B cell (primary cell): ENCODE data around the gene SUGP2. TPM values are rescaled to one million over a fixed set of nuclear protein-coding genes. Genes with fewer than 3 reads are reported as not detected.

Experiments
- ATAC-seq: fragments of 200-7000 bp; cut with Tn5 transposase; one replicate; pipeline ENCODE4 v1.10.0; 2021; ENCODE audit warnings: low read depth, mild to moderate bottlenecking, moderate number of reproducible peaks, moderate library complexity
- CTCF ChIA-PET: fragments of 350-600 bp; sonication (Branson Sonifier 250); formaldehyde crosslinking; loops from one replicate; lab custom pipeline; 2021; ENCODE audit warnings: antibody characterized with exemption, inconsistent platforms; lab: Charles Lee
- POLR2A ChIA-PET: fragments of 350-600 bp; sonication (Branson Sonifier 250); formaldehyde crosslinking; loops from one replicate; lab custom pipeline; 2021; ENCODE audit warnings: antibody characterized with exemption; lab: Charles Lee
- DNase-seq: peaks from one replicate; pipeline ENCODE4 v3.0.0; 2013
- H2AFZ ChIP-seq: 2 replicates; pipeline ENCODE4 v1.6.1; 2012; ENCODE audit warnings: mild to moderate bottlenecking, low read depth, low read length; ENCODE audit not compliant: insufficient read depth, poor library complexity, severe bottlenecking
- H3K27ac ChIP-seq, 2 donors: 1 replicate in 1 of 2; 2 replicates in 1 of 2; pipeline ENCODE4 v1.5.1; 2012 to 2013; ENCODE audit warnings: low read length in 2 of 2, mild to moderate bottlenecking in 2 of 2, moderate library complexity in 1 of 2
- H3K27me3 ChIP-seq, 4 experiments: fragments of 200-600 bp in 1 of 4; sonication (generic) in 1 of 4; replicated peaks in 1 of 4; 1 replicate in 2 of 4; 2 replicates in 2 of 4; pipeline versions ENCODE4 v1.6.1 to v1.7.0; 2013 to 2016; ENCODE audit warnings: low read length in 3 of 4, mild to moderate bottlenecking in 2 of 4, mixed read lengths in 1 of 4, moderate library complexity in 1 of 4; ENCODE audit not compliant: insufficient read depth in 4 of 4, control insufficient read depth in 3 of 4; ENCODE audit errors: control extremely low read depth in 1 of 4
- H3K36me3 ChIP-seq, 2 experiments: replicated peaks in 1 of 2; 1 replicate in 1 of 2; 2 replicates in 1 of 2; pipeline versions ENCODE4 v1.6.1 to v1.7.1; 2013; ENCODE audit warnings: low read length in 1 of 2; ENCODE audit not compliant: insufficient read depth in 2 of 2, control insufficient read depth in 1 of 2; ENCODE audit errors: control extremely low read depth in 1 of 2, extremely low read depth in 1 of 2
- H3K4me1 ChIP-seq, 2 donors: fragments of 200-600 bp in 1 of 2; sonication (generic) in 1 of 2; 1 replicate in 1 of 2; 2 replicates in 1 of 2; pipeline versions ENCODE4 v1.5.1 to v1.6.1; 2013 to 2017; ENCODE audit warnings: low read length in 2 of 2; ENCODE audit not compliant: control insufficient read depth in 2 of 2, insufficient read depth in 2 of 2
- H3K4me2 ChIP-seq: replicated peaks from 2 replicates; pipeline ENCODE3; 2012; ENCODE audit warnings: mild to moderate bottlenecking, low read depth, low read length; ENCODE audit not compliant: poor library complexity, severe bottlenecking
- H3K4me3 ChIP-seq, 5 experiments: fragments of 200-600 bp in 1 of 5; sonication (generic) in 1 of 5; 1 replicate in 3 of 5; 2 replicates in 2 of 5; pipeline versions ENCODE4 v1.5.1 to v1.7.0; 2011 to 2016; ENCODE audit warnings: low read length in 4 of 5, mild to moderate bottlenecking in 4 of 5, low read depth in 2 of 5, control low read depth in 1 of 5, moderate library complexity in 1 of 5; ENCODE audit not compliant: insufficient read depth in 1 of 5; ENCODE audit errors: control extremely low read depth in 1 of 5, extremely low read depth in 1 of 5
- H3K79me2 ChIP-seq: fragments of 200-600 bp; sonication (generic); one replicate; pipeline ENCODE4 v1.6.0; 2016; ENCODE audit warnings: low read length; ENCODE audit not compliant: control insufficient read depth, insufficient read depth
- H3K9ac ChIP-seq: fragments of 200-600 bp; sonication (generic); 2 replicates; pipeline ENCODE4 v1.6.1; 2017; ENCODE audit warnings: mild to moderate bottlenecking, low read length, moderate library complexity
- H3K9me3 ChIP-seq, 3 donors: one replicate each; pipeline versions ENCODE4 v1.6.1 to v1.7.1; 2013; ENCODE audit warnings: low read length in 2 of 3; ENCODE audit not compliant: control insufficient read depth in 2 of 3, insufficient read depth in 1 of 3; ENCODE audit errors: control extremely low read depth in 1 of 3
- H4K20me1 ChIP-seq: 2 replicates; pipeline ENCODE4 v1.6.0; 2012; ENCODE audit warnings: mild to moderate bottlenecking, low read length; ENCODE audit not compliant: insufficient read depth, control insufficient read depth, poor library complexity, severe bottlenecking
- H3K27ac Mint-ChIP-seq: one replicate; pipeline ENCODE4 v1.8.0; 2021; ENCODE audit warnings: mixed read lengths
- H3K27me3 Mint-ChIP-seq: one replicate; pipeline ENCODE4 v1.8.0; 2021; ENCODE audit warnings: mixed read lengths
- H3K4me1 Mint-ChIP-seq: one replicate; pipeline ENCODE4 v1.8.0; 2021; ENCODE audit warnings: mixed read lengths
- H3K4me3 Mint-ChIP-seq: one replicate; pipeline ENCODE4 v1.8.0; 2021; ENCODE audit warnings: mixed read lengths
- H3K9me3 Mint-ChIP-seq: one replicate; pipeline ENCODE4 v1.8.0; 2022; ENCODE audit warnings: mixed read lengths; ENCODE audit not compliant: insufficient read depth
- CTCF ChIP-seq: fragments of 200-600 bp; IDR thresholded peaks from one replicate; pipeline ENCODE4 v1.8.0; 2022; ENCODE audit warnings: antibody characterized with exemption, mild to moderate bottlenecking
- EZH2 ChIP-seq: IDR thresholded peaks from 2 replicates; pipeline ENCODE4 v1.6.1; 2012; ENCODE audit warnings: borderline replicate concordance, low read depth, mild to moderate bottlenecking, moderate library complexity, low read length; ENCODE audit not compliant: insufficient read depth, poor library complexity, severe bottlenecking
- WGBS: methylation state at CpG from one replicate; pipeline ENCODE4 v1.1.5; 2013; ENCODE audit warnings: missing lambda C conversion rate; ENCODE audit not compliant: insufficient coverage; 5-methylcytosine and 5-hydroxymethylcytosine counted together
- intact Hi-C: fragments of 100-400 bp; cut with micrococcal nuclease; formaldehyde crosslinking; loops from one replicate; pipeline ENCODE4 v1.10.0; 2022
- polyA plus RNA-seq: library from polyadenylated mRNA; depleted of rRNA; stranded (reverse); fragments of >200 nt; gene quantifications from 2 replicates; pipeline ENCODE4 v1.2.3, GENCODE V29; 2012
- total RNA-seq, 2 donors: library from RNA; stranded (reverse); fragments of 120-200 nt in 1 of 2; gene quantifications; 1 replicate in 1 of 2; 2 replicates in 1 of 2; pipeline versions ENCODE4 v1.2.3 to v1.2.4, GENCODE V29; 2013 to 2022

SUGP2 gene
- total and polyA plus RNA-seq, 2 donors (not counting 1 experiment from before 2014, with no cell fraction given) = 132 to 154 TPM

DNA sequence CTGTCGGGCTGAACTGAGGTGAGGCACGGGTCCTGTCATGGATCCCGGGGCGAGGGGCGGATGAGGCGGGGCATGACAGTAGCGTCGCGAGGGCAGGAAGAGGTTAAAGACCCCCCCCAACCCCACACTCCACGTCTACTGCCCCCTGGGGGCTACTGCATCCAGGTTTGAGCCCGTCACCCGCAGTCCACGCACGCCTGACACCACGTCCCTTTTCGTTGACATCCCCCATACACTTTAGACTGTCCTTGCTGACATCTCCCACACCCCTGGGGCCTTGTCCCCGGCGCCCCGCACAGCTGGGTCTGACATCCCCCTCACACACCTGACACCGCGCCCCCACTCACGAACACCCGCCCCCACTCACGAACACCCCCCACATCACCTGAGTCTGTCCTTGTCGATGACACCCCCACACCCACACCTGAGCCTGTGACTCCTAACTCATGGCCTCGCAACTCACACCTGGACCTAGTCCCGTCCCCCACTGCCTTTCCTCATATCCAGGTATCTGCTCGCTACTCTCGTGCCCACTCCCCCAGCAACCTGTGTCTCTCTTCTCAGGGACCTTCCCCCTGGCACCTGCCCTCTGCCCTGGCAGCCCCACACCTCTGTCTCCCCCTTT is 30.9 kb upstream of the SUGP2 start:
- no peaks in the 10 kb centered on the region for H3K27me3 ChIP-seq
- ATAC-seq (peak; percentile 9), DNase-seq (no peak)
- WGBS = 0% methylated on average over 24 of the region's 29 CpGs
- peak; percentile 70 for TF ChIP-seq CTCF
- no peak for TF ChIP-seq EZH2
- peaks cover 0 to 3% (median 0%) of the 10 kb centered on the region in 3 donors for H3K9me3 ChIP-seq
- H3K4me1 ChIP-seq = peaks cover 35 to 48% of the 10 kb centered on the region in 2 donors
- POLR2A ChIA-PET = interaction anchor here (0.8 to 1.6 kb wide), 2 partner anchors 52 to 128 kb away, joined by 3 to 5 read pairs; partner anchors contain the start of genes BORCS8 and RFXANK
- no peaks in the 10 kb centered on the region for H3K9me3 Mint-ChIP-seq
- H3K4me3 ChIP-seq = peak overlapping the region; percentile 78 to 97 (median 84)
- peaks cover 51% of the 10 kb centered on the region for H3K79me2 ChIP-seq
- no peaks in the 10 kb centered on the region for H4K20me1 ChIP-seq
- H2AFZ ChIP-seq = peak overlapping the region; percentile 76
- H3K4me1 Mint-ChIP-seq = peaks cover 45% of the 10 kb centered on the region
- H3K27me3 Mint-ChIP-seq = no peaks in the 10 kb centered on the region
- H3K27ac Mint-ChIP-seq = peak overlapping the region; percentile 92
- intact Hi-C loops = no loop called here
- peak overlapping the region; percentile 99 for H3K4me2 ChIP-seq
- H3K27ac ChIP-seq = peak overlapping the region; percentile 71 to 83
- CTCF ChIA-PET = interaction anchor here (0.7 to 2.1 kb wide), 9 partner anchors 10 to 110 kb away, joined by 3 to 11 read pairs (median 5); no protein-coding TSS in a partner anchor
- H3K36me3 ChIP-seq = no peaks in the 10 kb centered on the region
- H3K4me3 Mint-ChIP-seq = peak overlapping the region; percentile 91
- peak overlapping the region; percentile 91 for H3K9ac ChIP-seq
